Osteoblast (primary cell): ENCODE results near the gene DYRK1A. TPM values are rescaled to one million over a fixed set of nuclear protein-coding genes. Genes with fewer than 3 reads are reported as not detected.

Source experiments
- DNase-seq: peaks from one replicate; pipeline ENCODE4 v3.0.0; 2011; ENCODE audit warnings: low spot score, mixed read lengths; ENCODE audit not compliant: insufficient read length; ENCODE audit errors: missing footprints
- H2AFZ ChIP-seq: 2 replicates; pipeline ENCODE4 v1.6.0; 2011; ENCODE audit warnings: mild to moderate bottlenecking, low read length
- H3K27ac ChIP-seq: 2 replicates; pipeline ENCODE4 v1.5.1; 2011; ENCODE audit warnings: mild to moderate bottlenecking, low read depth, low read length, moderate library complexity
- H3K27me3 ChIP-seq: 2 replicates; pipeline ENCODE4 v1.6.0; 2012; ENCODE audit warnings: mild to moderate bottlenecking, control low read depth, inconsistent platforms, low read length, moderate library complexity; ENCODE audit not compliant: insufficient read depth
- H3K36me3 ChIP-seq: 2 replicates; pipeline ENCODE4 v1.5.1; 2011; ENCODE audit warnings: mild to moderate bottlenecking, low read length, control low read depth, moderate library complexity; ENCODE audit not compliant: insufficient read depth
- H3K4me1 ChIP-seq: 2 replicates; pipeline ENCODE4 v1.5.1; 2011; ENCODE audit warnings: mild to moderate bottlenecking, low read length, control low read depth, moderate library complexity; ENCODE audit not compliant: insufficient read depth
- H3K4me2 ChIP-seq: 2 replicates; pipeline ENCODE4 v1.6.0; 2011; ENCODE audit warnings: mild to moderate bottlenecking, low read length; ENCODE audit not compliant: insufficient read depth
- H3K4me3 ChIP-seq: fragments of 200-600 bp; sonication (generic); 3 replicates; pipeline ENCODE4 v1.5.1; 2012; ENCODE audit warnings: mild to moderate bottlenecking, low read length, inconsistent platforms; ENCODE audit not compliant: insufficient read depth
- H3K79me2 ChIP-seq: 2 replicates; pipeline ENCODE4 v1.6.0; 2012; ENCODE audit warnings: mild to moderate bottlenecking, low read length, control low read depth, inconsistent platforms; ENCODE audit not compliant: insufficient read depth
- H3K9me3 ChIP-seq: 2 replicates; pipeline ENCODE4 v1.5.1; 2011; ENCODE audit warnings: low read depth, low read length, control low read depth
- H4K20me1 ChIP-seq: 2 replicates; pipeline ENCODE4 v1.6.0; 2012; ENCODE audit warnings: mild to moderate bottlenecking, low read length, control low read depth; ENCODE audit not compliant: insufficient read depth
- total RNA-seq: library from RNA; depleted of rRNA; stranded (reverse); fragments of >200 nt; gene quantifications from 2 replicates; pipeline ENCODE4 v1.2.3, GENCODE V29; 2012
- TF ChIP-seq, protein P1 (sequence below): IDR thresholded peaks from 2 replicates; pipeline ENCODE4 v1.5.1; 2011; ENCODE audit warnings: mild to moderate bottlenecking, low read depth, low read length, moderate library complexity; ENCODE audit errors: extremely low read depth

The DYRK1A gene
- total RNA-seq, 1 donor: 99.2 TPM

DNA sequence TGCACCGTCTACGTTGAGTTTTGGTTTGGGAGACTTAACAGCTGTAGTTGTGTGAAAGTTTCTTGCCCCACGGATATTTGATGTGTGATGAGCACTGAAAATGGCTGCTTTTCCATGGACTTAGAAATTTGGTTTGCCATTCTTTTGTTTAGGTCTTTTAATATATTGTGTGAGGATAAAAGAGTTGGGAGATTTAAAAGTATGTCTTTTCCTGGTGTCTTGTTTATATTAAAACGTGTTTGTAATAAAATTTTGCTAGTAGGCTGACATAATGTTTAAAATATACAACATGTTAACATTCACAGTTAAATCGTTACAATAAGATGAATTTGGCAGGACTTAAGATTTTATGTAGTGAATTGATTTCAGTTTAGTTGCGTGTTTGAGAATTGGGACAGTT is 106.9 kb downstream of the DYRK1A start:
- H3K9me3 ChIP-seq: no peaks in the 10 kb centered on the region
- H3K4me3 ChIP-seq: no peak overlapping the region
- no peaks in the 10 kb centered on the region for H3K27me3 ChIP-seq
- no peak for DNase-seq
- TF ChIP-seq, protein P1, sequence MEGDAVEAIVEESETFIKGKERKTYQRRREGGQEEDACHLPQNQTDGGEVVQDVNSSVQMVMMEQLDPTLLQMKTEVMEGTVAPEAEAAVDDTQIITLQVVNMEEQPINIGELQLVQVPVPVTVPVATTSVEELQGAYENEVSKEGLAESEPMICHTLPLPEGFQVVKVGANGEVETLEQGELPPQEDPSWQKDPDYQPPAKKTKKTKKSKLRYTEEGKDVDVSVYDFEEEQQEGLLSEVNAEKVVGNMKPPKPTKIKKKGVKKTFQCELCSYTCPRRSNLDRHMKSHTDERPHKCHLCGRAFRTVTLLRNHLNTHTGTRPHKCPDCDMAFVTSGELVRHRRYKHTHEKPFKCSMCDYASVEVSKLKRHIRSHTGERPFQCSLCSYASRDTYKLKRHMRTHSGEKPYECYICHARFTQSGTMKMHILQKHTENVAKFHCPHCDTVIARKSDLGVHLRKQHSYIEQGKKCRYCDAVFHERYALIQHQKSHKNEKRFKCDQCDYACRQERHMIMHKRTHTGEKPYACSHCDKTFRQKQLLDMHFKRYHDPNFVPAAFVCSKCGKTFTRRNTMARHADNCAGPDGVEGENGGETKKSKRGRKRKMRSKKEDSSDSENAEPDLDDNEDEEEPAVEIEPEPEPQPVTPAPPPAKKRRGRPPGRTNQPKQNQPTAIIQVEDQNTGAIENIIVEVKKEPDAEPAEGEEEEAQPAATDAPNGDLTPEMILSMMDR: no peak
- no peak overlapping the region for H3K27ac ChIP-seq
- H3K79me2 ChIP-seq: peaks cover 95% of the 10 kb centered on the region
- no peak overlapping the region for H3K4me2 ChIP-seq
- no peaks in the 10 kb centered on the region for H3K4me1 ChIP-seq
- peaks cover 53% of the 10 kb centered on the region for H4K20me1 ChIP-seq
- H3K36me3 ChIP-seq: peaks cover 4% of the 10 kb centered on the region
- no peak overlapping the region for H2AFZ ChIP-seq

DNA sequence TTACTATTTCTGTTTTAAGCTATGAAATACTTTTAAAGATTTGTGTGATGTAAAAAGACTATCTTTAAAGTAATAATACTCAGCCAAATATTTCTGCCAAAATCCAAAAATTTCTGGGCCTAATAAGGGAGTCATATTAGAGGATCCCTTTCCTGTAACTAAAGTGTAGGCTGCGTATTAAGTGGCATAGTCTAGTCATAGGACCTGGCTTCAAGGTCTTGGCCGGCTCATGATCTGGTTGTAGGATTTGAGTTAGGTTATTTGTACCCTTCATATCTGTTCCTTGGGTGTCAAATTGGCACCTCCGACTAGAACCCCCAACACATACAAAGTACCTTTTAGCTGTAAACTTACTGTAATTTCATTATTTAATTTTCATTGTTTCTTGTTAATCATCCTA is 107.8 kb downstream of the DYRK1A start:
- no peak for DNase-seq
- no peaks in the 10 kb centered on the region for H3K4me1 ChIP-seq
- no peak overlapping the region for H3K27ac ChIP-seq
- H3K27me3 ChIP-seq: no peaks in the 10 kb centered on the region
- H2AFZ ChIP-seq: no peak overlapping the region
- H3K36me3 ChIP-seq: peaks cover 4% of the 10 kb centered on the region
- peaks cover 94% of the 10 kb centered on the region for H3K79me2 ChIP-seq
- no peak overlapping the region for H3K4me3 ChIP-seq
- peaks cover 48% of the 10 kb centered on the region for H4K20me1 ChIP-seq
- no peaks in the 10 kb centered on the region for H3K9me3 ChIP-seq
- no peak overlapping the region for H3K4me2 ChIP-seq
- TF ChIP-seq, protein P1: no peak

DNA sequence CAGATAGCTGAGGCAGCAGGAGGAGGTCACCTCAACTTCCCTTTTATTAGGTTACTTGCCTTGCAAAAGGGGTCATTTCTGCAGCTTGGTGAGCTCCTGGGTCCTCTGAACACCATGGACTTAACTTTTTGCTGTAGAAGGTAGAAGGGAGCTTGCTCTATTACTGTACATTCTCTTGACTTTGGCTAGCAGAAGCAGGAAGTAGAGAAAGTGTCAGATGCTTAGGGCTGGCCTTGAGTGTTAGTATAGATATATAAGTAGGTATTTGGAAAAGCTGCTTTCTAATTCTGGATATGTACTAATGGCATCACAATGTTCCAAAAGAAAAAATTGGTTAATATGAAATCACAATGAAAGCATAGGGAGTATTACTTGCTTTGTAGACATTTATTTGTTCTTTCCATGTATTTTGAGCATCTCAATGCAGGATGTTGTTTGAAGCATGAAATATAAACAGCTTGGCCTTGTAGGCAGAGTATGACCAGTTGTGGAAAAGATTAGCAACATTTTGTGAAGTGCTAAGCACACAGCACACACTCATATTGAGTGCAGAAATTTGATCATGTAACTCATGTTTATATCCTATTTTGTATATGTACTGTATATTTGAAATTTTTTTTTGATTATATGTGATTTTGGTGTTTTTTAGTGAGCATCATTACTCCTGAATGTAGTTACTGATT is 108.8 kb downstream of the DYRK1A start:
- Histone ChIP-seq H3K9me3 (no peaks in the 10 kb centered on the region), H2AFZ (no peak overlapping the region), H3K79me2 (peaks cover 88% of the 10 kb centered on the region), H3K36me3 (peaks cover 4% of the 10 kb centered on the region), H3K4me1 (no peaks in the 10 kb centered on the region), H3K27me3 (no peaks in the 10 kb centered on the region), H3K4me3 (no peak overlapping the region), H3K4me2 (no peak overlapping the region), H4K20me1 (peaks cover 45% of the 10 kb centered on the region), H3K27ac (no peak overlapping the region)
- DNase-seq: no peak
- TF ChIP-seq, protein P1: no peak

DNA sequence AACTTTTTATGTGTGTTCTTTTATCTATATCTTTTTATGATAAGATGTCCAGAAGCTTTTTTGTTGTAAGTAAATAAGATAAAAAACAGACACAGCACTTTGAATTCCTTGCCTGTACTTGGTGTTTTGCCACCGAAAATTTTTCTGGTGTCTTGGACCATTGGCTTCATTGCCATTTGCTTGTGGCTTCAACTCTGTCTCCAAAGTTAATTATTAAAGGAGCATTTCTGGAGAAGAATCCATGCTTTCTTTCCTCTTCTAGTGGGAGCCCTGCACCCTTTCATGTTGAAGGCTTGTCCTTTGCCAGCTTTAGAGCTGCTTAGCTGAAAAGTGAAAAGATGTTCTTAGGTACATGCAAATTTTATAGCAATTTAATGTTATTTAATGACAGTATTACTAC is 112.2 kb downstream of the DYRK1A start:
- H3K27me3 ChIP-seq: no peaks in the 10 kb centered on the region
- TF ChIP-seq, protein P1: no peak
- no peak overlapping the region for H3K4me3 ChIP-seq
- H3K9me3 ChIP-seq: no peaks in the 10 kb centered on the region
- no peak for DNase-seq
- no peaks in the 10 kb centered on the region for H3K4me1 ChIP-seq
- H3K79me2 ChIP-seq: peaks cover 62% of the 10 kb centered on the region
- H3K36me3 ChIP-seq: peaks cover 12% of the 10 kb centered on the region
- no peak overlapping the region for H2AFZ ChIP-seq
- peaks cover 32% of the 10 kb centered on the region for H4K20me1 ChIP-seq
- H3K4me2 ChIP-seq: no peak overlapping the region
- peak overlapping the region; percentile 3 for H3K27ac ChIP-seq
